HepG2 (cell line): ENCODE results near the gene TCFL5. TPM values are rescaled to one million over a fixed set of nuclear protein-coding genes. Genes with fewer than 3 reads are reported as not detected.

Experiments used
- ARID3A ChIP-seq: IDR thresholded peaks from 2 replicates; pipeline ENCODE4 v1.6.1; 2012; ENCODE audit warnings: low read depth, low read length, improper control_type of control experiment
- BCL6 ChIP-seq: IDR thresholded peaks from 2 replicates; pipeline ENCODE4 v1.6.1; 2016; ENCODE audit warnings: missing genetic modification reagents, missing compliant biosample characterization
- CC2D1A ChIP-seq: sonication (generic); formaldehyde crosslinking; IDR thresholded peaks from 2 replicates; pipeline ENCODE4 v1.8.1; 2023; ENCODE audit warnings: mild to moderate bottlenecking, missing genetic modification reagents
- DMTF1 ChIP-seq: sonication (generic); formaldehyde crosslinking; IDR thresholded peaks from 2 replicates; pipeline ENCODE4 v1.4.0; 2020; ENCODE audit warnings: mild to moderate bottlenecking, missing genetic modification reagents
- GATA4 ChIP-seq: sonication (generic); IDR thresholded peaks from 2 replicates; pipeline ENCODE4 v1.6.1; 2016; ENCODE audit warnings: antibody characterized with exemption, low read depth, borderline replicate concordance
- KAT7 ChIP-seq: IDR thresholded peaks from 2 replicates; pipeline ENCODE4 v1.6.1; 2018; ENCODE audit warnings: borderline replicate concordance, missing compliant biosample characterization
- PLRG1 ChIP-seq: fragments of 450-650 bp; conservative IDR thresholded peaks from 2 replicates; pipeline ENCODE4 v1.6.1; 2016
- PRDM4 ChIP-seq: sonication (generic); formaldehyde crosslinking; IDR thresholded peaks from 2 replicates; pipeline ENCODE4 v1.9.0; 2021; ENCODE audit warnings: missing genetic modification reagents, borderline replicate concordance
- REL ChIP-seq: sonication (generic); formaldehyde crosslinking; conservative IDR thresholded peaks from 2 replicates; pipeline ENCODE4 v1.8.0; 2022; ENCODE audit warnings: mild to moderate bottlenecking, missing genetic modification reagents, moderate library complexity
- RFX5 ChIP-seq: IDR thresholded peaks from 2 replicates; pipeline ENCODE4 v1.6.1; 2011; ENCODE audit warnings: low read depth, low read length, improper control_type of control experiment
- SALL1 ChIP-seq: sonication (generic); formaldehyde crosslinking; IDR thresholded peaks from 2 replicates; pipeline ENCODE4 v1.8.0; 2022; ENCODE audit warnings: mild to moderate bottlenecking, missing genetic modification reagents
- TCF7 ChIP-seq: sonication (generic); IDR thresholded peaks from 2 replicates; pipeline ENCODE4 v1.6.1; 2016; ENCODE audit warnings: antibody characterized with exemption, low read depth
- U2AF1 ChIP-seq: fragments of 200-400 bp; formaldehyde crosslinking; optimal IDR thresholded peaks from 2 replicates; pipeline ENCODE3; 2017; ENCODE audit warnings: mild to moderate bottlenecking, low read depth, low read length
- ZBTB38 ChIP-seq: sonication (generic); formaldehyde crosslinking; IDR thresholded peaks from 2 replicates; pipeline ENCODE4 v1.5.1; 2020; ENCODE audit warnings: mild to moderate bottlenecking, missing genetic modification reagents
- ZNF296 ChIP-seq: sonication (generic); formaldehyde crosslinking; conservative IDR thresholded peaks from 2 replicates; pipeline ENCODE4 v1.5.0; 2020; ENCODE audit warnings: mild to moderate bottlenecking, missing genetic modification reagents
- ZNF33A ChIP-seq: sonication (generic); formaldehyde crosslinking; IDR thresholded peaks from 2 replicates; pipeline ENCODE4 v1.5.1; 2020; ENCODE audit warnings: missing genetic modification reagents, mild to moderate bottlenecking, moderate library complexity, borderline replicate concordance
- ZNF468 ChIP-seq: sonication (generic); formaldehyde crosslinking; IDR thresholded peaks from 2 replicates; pipeline ENCODE4 v1.8.0; 2022; ENCODE audit warnings: mild to moderate bottlenecking, moderate library complexity, missing genetic modification reagents
- ZNF558 ChIP-seq: sonication (generic); formaldehyde crosslinking; IDR thresholded peaks from 2 replicates; pipeline ENCODE4 v1.9.0; 2022; ENCODE audit warnings: mild to moderate bottlenecking, missing genetic modification reagents, borderline replicate concordance
- ZNF574 ChIP-seq: sonication (generic); formaldehyde crosslinking; IDR thresholded peaks from 2 replicates; pipeline ENCODE4 v1.4.0; 2020; ENCODE audit warnings: missing genetic modification reagents
- ZNF615 ChIP-seq: sonication (generic); formaldehyde crosslinking; IDR thresholded peaks from 2 replicates; pipeline ENCODE4 v1.5.0; 2020; ENCODE audit warnings: mild to moderate bottlenecking, missing genetic modification reagents, borderline replicate concordance
- ZNF775 ChIP-seq: sonication (generic); formaldehyde crosslinking; IDR thresholded peaks from 2 replicates; pipeline ENCODE4 v1.4.0; 2020; ENCODE audit warnings: missing genetic modification reagents, mild to moderate bottlenecking, moderate library complexity, borderline replicate concordance
- polyA plus RNA-seq, 8 experiments: library from polyadenylated mRNA; depleted of rRNA in 3 of 8; stranded (reverse) in 7 of 8; unstranded in 1 of 8; fragments of >200 nt; fragmentation: Illumina TruSeq in 4 of 8; extraction: Trizol in 4 of 8; gene quantifications; 2 replicates each; pipeline versions ENCODE4 v1.2.1 to v1.2.3, GENCODE V29; 2011 to 2016; ENCODE audit warnings: low read depth in 4 of 8, missing spikeins in 1 of 8, mixed read lengths in 1 of 8; ENCODE audit not compliant: insufficient read depth in 1 of 8
- total RNA-seq, 5 experiments: library from RNA; depleted of rRNA; stranded (reverse); fragments of >200 nt; fragmentation: Illumina TruSeq; extraction: Trizol; gene quantifications; 2 replicates each; pipeline ENCODE4 v1.2.3, GENCODE V29; 2016; ENCODE audit warnings: low read depth in 1 of 5

TCFL5 gene
- total and polyA plus RNA-seq, 2 of the 13 experiments (the other 11 are each of a cell fraction or from before 2014, with no cell fraction given), result 14.8 to 20.0 TPM

- peak; percentile 94 for TF ChIP-seq U2AF1
- TF ChIP-seq DMTF1 (CRISPR knock-in tag), result no peak
- TF ChIP-seq ZNF558 (CRISPR knock-in tag), result no peak
- peak; percentile 83; the same call in 1 of the 2 replicates for TF ChIP-seq REL (CRISPR knock-in tag)
- no peak for TF ChIP-seq PLRG1
- TF ChIP-seq GATA4, result no peak
- peak; percentile 85 for TF ChIP-seq ZBTB38 (CRISPR knock-in tag)
- TF ChIP-seq SALL1 (CRISPR knock-in tag), result peak; percentile 76
- peak; percentile 96 for TF ChIP-seq ZNF574 (CRISPR knock-in tag)
- no peak for TF ChIP-seq ARID3A
- TF ChIP-seq BCL6 (CRISPR knock-in tag), result peak; percentile 15; the same call in 1 of the 2 replicates
- TF ChIP-seq ZNF775 (CRISPR knock-in tag), result peak; percentile 71; the same call in 1 of the 2 replicates
- TF ChIP-seq KAT7 (CRISPR knock-in tag), result no peak; the same call in 1 of the 2 replicates
- no peak; the same call in 1 of the 2 replicates for TF ChIP-seq PRDM4 (CRISPR knock-in tag)
- no peak for TF ChIP-seq ZNF468 (CRISPR knock-in tag)
- peak; percentile 55; the same call in 1 of the 2 replicates for TF ChIP-seq RFX5
- TF ChIP-seq CC2D1A, result no peak
- no peak for TF ChIP-seq TCF7
- TF ChIP-seq ZNF615 (CRISPR knock-in tag), result no peak
- TF ChIP-seq ZNF296 (CRISPR knock-in tag), result no peak; the same call in 1 of the 2 replicates
- TF ChIP-seq ZNF33A (CRISPR knock-in tag), result no peak
These were observed 38.5 kb upstream of the TCFL5 start (continued) for GRCh38 chr20:62900052-62900691.
